Vagina (tissue), 2 donors: Measurements from ENCODE around the gene CLEC18B.
"Not testable (repeated sequence)": the region's sequence is repeated elsewhere in the genome, so short reads cannot be mapped to it uniquely, and the experiment has no call there.

Source experiments
- CTCF ChIP-seq, 3 experiments: fragments of 450-650 bp in 2 of 3; fragments of 200-600 bp in 1 of 3; sonication (generic) in 1 of 3; IDR thresholded peaks; one replicate each; pipeline ENCODE4 v1.5.1; 2017 to 2019; ENCODE audit warnings: antibody characterized with exemption in 3 of 3, mild to moderate bottlenecking in 2 of 3, moderate library complexity in 2 of 3
- POLR2A ChIP-seq, 2 donors: fragments of 450-650 bp; IDR thresholded peaks; one replicate each; pipeline ENCODE4 v1.6.1; 2017; ENCODE audit warnings: antibody characterized with exemption in 2 of 2, mild to moderate bottlenecking in 2 of 2, moderate library complexity in 2 of 2

DNA sequence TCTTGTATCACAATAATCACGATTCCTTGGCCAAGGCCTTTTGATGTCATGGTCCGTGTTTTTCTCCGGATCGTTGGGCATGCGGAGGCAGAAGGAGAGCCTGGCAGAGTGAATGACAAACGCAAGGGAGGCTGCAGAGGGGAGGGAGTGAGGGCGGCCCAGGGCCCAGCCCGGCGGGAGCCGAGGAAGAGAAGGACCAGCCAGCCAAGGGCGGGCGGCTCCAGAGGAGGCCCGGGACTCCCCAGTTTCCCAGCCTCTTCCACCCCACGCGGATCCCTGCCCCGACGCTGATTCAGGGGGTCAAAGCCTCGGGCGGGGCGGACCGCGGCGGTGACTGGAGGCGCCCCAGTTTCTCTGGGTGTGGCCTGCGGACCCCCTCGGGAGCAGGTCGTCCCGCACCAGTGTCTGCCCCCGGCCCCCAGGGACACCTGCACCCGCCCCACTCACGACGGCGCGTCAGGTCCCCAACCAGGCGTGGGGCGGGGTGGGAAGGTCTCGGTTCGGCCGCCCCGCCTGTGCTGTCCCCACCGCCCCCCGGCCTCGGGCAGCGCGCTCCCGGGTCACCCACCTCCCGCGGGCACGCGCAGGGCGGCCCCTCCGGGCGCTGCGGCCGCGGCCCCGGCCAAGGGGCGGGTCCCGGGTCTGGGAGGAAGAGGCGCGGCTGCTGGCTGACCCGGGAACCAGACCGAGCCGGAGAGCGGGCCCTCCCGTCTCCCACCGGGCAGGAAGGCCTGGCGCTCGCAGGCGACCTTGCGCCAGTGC, 14.5 kb downstream of the CLEC18B start:
- TF ChIP-seq CTCF, POLR2A (IDR thresholded peaks at IDR 0.05): not testable (repeated sequence)
